HG03045 (cell line): Measurements from ENCODE around the gene CLDN2.
"Not testable (repeated sequence)": the region's sequence is repeated elsewhere in the genome, so short reads cannot be mapped to it uniquely, and the experiment has no call there.

Source experiments
- ATAC-seq: cut with Tn5 transposase; IDR thresholded peaks from one replicate; pipeline ENCODE4 v1.9.1; 2021; ENCODE audit warnings: mild to moderate bottlenecking, moderate library complexity; ENCODE audit not compliant: unreplicated experiment

Gene CLDN2

DNA sequence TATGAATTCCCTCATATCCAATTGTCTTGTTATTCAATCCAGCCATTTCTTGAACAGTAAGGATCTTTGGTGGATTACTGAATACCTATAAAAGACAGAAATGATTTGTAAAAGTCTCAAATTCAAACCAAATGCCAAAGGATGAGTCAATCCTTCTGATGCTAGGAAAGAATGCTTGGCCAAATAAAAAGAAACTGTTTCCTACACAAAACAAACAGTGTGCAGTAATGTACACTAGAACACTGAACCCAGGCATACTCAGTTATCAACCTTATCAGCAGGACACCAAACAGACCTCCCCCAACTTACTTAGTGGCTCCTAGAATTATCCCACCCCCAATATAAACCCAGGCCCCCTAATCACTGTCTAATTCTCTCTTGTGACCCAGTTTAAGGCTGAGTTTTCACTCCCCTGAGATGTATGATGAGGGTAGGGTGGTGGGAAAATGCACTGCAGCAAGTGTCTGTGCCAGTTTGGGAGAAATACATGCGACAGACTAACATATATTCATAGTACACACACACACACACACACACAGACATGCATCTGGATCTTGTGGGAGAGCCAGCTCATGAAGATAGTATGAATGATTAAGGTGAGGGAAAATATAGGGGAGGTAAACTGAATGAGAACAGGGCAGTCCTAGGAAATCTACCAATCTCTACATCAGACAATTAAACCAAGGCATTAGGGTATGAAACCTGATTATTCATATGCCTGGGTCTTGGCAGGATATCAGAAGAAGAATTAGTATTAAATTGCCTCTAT lies 35.0 kb downstream of the CLDN2 start:
- ATAC-seq = no peak

DNA sequence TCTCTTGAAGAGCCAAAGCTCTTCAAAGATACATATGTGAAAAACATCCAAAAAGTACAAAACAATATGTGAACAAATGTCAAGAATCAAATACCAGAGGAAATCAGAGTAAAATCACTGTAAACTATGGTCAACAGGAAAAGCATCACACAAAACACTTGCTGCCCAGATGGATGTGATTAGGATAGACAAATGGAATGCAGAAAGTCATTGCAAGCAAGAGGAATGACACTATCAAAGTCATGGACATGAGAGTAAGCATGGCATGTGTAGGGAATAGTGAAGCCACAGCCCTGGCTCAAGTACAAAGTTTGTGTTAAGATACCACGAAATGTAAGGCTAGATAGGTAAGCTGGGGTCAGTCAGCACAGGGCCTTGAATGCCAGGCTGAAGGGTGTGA lies 37.7 kb downstream of the CLDN2 start:
- ATAC-seq = no peak

DNA sequence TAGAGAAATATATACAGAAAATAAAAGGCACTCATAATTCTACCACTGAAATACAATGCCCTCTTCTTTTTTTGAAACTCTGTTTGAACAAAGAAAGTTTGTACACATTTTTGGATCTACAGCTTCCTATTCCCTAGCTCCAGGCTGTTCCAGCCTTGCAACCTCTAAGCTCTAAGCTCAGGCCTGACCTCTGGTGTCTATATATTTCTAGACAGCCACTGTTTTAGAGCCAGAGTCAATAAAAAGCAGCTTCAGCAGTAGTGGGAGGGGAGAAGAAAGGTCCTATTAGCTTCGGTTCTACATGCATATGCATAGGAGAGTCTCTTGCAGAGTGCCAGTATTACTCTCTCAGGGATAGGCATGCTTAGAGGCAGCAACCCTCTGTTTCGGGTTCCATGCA lies 39.7 kb downstream of the CLDN2 start:
- ATAC-seq = no peak

DNA sequence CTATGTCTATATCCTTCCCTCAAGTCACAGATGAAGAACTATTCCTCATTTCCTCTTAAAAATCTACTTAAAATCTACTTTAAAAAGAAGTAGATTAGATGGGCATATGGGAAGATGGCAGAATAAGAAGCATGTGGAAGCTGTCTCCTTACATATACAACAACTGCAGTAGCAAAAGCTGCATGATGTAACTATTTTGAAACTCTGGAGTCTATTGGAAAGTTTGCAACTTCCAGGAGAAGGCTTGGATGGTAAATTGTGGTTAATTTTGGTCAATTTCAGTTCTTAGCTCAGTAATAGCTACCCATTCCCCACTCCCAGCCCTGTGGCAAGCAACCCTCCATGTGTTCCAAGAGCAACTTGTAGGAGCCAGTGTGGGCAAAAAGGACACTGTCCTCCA lies 42.9 kb downstream of the CLDN2 start:
- ATAC-seq = no peak

DNA sequence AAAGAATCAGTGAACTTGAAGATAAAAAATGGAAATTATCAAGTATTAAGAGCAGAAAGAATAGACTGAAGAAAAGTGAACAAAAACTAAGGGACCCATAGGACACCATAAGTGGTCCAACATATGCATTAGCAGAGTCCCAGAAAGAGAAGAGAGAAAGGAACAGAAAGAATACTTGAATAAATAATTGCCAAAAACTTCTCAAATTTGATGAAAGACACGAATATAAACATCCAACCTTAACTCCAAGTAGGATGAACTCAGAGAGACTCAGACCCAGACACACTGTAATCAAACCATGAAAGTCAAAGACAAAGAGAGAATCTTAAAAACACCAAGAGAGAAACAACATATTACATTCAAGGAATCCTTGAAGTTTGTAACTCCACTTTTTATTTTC lies 44.1 kb downstream of the CLDN2 start:
- ATAC-seq = no peak

DNA sequence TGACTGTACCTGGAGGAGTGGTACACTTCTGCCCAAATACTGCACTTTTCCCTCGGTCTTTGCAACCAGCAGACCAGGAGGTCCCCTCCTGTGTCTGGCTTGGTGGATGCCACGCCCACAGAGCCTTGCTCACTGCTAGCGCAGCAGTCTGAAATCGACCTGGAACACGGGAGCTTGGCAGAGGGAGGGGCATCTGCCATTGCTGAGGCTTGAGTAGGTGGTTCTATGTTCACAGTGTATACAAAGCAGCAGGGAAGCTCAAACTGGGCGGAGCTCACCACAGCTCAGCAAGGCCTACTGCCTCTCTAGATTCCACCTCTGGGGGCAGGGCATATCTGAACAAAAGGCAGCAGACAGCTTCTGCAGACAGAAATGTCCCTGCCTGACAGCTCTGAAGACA lies 46.3 kb downstream of the CLDN2 start:
- not testable (repeated sequence) for ATAC-seq

DNA sequence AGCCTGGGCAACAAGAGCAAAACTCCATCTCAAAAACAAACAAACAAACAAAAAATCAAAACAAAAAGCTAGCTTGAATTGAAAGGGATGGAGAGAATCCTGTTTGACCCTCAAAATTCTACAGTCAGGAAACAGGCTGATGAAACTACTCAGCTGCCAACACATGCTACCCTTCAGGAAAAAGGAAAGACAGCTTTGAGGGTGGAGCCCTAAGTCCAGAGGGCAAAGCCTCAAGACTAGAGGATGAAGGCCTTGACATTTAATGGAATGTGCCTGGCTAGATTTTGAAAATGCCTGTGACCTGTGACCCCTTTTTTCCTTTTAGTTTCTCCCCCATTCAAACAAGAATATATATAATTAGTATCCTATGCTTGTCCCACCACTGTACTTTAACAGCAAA lies 52.7 kb downstream of the CLDN2 start:
- ATAC-seq = no peak

DNA sequence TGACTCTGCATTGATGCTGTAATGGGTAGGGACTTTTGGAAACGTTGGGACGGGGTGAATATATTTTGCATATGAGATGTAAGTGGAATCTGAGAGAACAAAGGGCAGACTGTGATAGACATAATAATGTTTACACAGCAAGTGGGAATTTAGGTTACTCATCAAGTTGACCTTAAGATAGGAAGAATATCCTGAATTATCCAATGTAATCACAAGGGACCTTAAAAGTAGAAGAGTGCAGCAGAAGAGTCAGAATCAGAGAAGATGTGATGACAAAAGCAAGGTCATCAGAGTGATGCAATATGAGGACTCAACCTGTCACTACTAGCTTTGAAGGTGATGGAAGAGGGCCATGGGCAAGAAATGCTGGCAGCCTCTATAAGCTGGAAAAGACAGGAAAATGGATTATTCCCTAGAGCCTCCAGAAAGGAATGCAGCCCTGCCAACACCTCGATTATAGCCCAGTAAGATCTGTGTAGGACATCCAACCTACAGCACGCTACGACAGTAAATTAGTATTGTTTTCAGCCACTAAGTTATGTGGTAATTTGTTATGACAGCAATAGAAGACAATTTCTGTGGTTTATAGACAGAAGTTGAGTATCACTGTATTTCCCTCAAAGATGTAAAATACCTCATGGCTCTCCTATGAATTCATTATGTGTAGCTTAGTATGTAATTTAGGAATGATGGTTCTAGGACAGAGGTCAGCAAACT lies 53.4 kb downstream of the CLDN2 start:
- ATAC-seq = no peak

DNA sequence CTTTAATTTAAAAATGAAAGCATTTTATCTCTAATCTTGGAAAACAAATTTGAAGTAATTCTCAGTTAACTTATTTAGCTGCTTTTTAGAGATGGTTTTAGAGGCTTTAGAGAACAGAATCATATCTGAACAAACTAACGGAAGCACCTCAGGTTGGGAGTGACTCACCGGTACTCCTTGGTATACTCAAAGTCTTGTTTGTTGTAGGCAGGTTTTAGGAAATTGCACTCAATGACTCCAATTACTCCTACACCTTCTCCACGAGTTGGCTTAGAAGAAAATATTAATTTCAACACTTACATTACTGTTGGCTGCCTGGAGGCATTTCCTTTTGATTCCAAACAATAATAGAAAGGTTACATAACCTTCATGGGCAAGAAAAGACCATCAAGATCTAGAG lies 56.2 kb downstream of the CLDN2 start:
- no peak for ATAC-seq
